ENCODE results near the gene PKP2. TPM values are rescaled to one million over a fixed set of nuclear protein-coding genes. Genes with fewer than 3 reads are reported as not detected.

Gene PKP2
- total and polyA plus RNA-seq, 2 of the 13 experiments (the other 11 are each of a cell fraction or from before 2014, with no cell fraction given) = 15.1 to 25.3 TPM

DNA sequence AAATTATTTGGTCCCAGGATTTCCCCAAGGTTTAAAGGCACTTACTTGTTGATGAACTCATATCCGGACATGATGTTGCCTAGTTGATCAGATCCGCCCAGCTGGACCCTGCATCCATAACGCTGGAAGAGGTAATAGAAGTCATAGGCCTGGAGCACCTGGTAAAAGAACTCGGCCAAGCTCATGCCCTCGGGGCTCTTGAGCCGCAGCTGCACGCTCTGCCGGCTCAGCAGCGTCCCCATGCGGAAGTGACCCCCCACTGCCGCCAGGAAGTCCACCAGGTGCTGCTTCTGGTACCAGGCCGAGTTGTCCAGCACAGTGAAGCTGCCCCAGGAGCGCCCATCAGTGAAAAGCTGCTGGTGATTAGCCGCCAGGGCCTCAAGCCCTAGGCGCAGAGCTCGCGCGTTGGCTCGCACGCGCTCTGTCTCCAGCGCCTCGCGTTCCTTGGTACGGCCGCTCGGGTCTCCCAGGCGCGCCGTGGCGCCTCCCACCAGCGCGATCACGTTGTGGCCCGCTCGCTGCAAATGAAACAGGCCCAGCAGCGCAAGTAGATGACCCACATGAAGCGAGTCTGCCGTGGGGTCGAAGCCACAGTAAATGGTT lies 141.4 kb downstream of the PKP2 start (continued):
- TF ChIP-seq, protein P1, sequence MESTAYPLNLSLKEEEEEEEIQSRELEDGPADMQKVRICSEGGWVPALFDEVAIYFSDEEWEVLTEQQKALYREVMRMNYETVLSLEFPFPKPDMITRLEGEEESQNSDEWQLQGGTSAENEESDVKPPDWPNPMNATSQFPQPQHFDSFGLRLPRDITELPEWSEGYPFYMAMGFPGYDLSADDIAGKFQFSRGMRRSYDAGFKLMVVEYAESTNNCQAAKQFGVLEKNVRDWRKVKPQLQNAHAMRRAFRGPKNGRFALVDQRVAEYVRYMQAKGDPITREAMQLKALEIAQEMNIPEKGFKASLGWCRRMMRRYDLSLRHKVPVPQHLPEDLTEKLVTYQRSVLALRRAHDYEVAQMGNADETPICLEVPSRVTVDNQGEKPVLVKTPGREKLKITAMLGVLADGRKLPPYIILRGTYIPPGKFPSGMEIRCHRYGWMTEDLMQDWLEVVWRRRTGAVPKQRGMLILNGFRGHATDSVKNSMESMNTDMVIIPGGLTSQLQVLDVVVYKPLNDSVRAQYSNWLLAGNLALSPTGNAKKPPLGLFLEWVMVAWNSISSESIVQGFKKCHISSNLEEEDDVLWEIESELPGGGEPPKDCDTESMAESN (CRISPR knock-in tag; conservative IDR thresholded peaks at IDR 0.05) = peak; percentile 82
- TF ChIP-seq, protein P2, sequence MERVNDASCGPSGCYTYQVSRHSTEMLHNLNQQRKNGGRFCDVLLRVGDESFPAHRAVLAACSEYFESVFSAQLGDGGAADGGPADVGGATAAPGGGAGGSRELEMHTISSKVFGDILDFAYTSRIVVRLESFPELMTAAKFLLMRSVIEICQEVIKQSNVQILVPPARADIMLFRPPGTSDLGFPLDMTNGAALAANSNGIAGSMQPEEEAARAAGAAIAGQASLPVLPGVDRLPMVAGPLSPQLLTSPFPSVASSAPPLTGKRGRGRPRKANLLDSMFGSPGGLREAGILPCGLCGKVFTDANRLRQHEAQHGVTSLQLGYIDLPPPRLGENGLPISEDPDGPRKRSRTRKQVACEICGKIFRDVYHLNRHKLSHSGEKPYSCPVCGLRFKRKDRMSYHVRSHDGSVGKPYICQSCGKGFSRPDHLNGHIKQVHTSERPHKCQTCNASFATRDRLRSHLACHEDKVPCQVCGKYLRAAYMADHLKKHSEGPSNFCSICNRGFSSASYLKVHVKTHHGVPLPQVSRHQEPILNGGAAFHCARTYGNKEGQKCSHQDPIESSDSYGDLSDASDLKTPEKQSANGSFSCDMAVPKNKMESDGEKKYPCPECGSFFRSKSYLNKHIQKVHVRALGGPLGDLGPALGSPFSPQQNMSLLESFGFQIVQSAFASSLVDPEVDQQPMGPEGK (CRISPR knock-in tag; IDR thresholded peaks at IDR 0.05) = no peak
- peak; percentile 63; the same call in 1 of the 2 replicates for TF ChIP-seq ZBTB42 (CRISPR knock-in tag; IDR thresholded peaks at IDR 0.05)
- no peak; the same call in 1 of the 2 replicates for TF ChIP-seq ZNF616 (CRISPR knock-in tag; IDR thresholded peaks at IDR 0.05; ENCODE audit: low read depth)
- TF ChIP-seq ARNT2 (CRISPR knock-in tag; IDR thresholded peaks at IDR 0.05; ENCODE audit: low read depth) = no peak; the same call in 1 of the 2 replicates
- no peak for TF ChIP-seq RAD51 (IDR thresholded peaks at IDR 0.05; ENCODE audit: borderline replicate concordance)
- TF ChIP-seq ASH2L (IDR thresholded peaks at IDR 0.05; ENCODE audit: insufficient read length, low read depth, low read length) = no peak
- TF ChIP-seq, protein P3, sequence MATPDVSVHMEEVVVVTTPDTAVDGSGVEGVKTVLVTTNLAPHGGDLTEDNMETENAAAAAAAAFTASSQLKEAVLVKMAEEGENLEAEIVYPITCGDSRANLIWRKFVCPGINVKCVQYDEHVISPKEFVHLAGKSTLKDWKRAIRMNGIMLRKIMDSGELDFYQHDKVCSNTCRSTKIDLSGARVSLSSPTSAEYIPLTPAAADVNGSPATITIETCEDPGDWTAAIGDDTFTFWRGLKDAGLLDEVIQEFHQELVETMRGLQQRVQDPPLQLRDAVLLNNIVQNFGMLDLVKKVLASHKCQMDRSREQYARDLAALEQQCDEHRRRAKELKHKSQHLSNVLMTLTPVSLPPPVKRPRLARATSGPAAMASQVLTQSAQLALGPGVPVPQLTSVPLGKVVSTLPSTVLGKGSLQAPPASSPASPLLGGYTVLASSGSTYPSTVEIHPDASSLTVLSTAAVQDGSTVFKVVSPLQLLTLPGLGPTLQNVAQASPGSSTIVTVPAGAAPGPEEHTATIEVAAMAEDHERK (CRISPR knock-in tag; IDR thresholded peaks at IDR 0.05; ENCODE audit: low read depth) = no peak
- no peak for TF ChIP-seq SETDB1 (CRISPR knock-in tag; IDR thresholded peaks at IDR 0.05; ENCODE audit: borderline replicate concordance)
- TF ChIP-seq, protein P4, sequence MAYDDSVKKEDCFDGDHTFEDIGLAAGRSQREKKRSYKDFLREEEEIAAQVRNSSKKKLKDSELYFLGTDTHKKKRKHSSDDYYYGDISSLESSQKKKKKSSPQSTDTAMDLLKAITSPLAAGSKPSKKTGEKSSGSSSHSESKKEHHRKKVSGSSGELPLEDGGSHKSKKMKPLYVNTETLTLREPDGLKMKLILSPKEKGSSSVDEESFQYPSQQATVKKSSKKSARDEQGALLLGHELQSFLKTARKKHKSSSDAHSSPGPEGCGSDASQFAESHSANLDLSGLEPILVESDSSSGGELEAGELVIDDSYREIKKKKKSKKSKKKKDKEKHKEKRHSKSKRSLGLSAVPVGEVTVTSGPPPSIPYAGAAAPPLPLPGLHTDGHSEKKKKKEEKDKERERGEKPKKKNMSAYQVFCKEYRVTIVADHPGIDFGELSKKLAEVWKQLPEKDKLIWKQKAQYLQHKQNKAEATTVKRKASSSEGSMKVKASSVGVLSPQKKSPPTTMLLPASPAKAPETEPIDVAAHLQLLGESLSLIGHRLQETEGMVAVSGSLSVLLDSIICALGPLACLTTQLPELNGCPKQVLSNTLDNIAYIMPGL (CRISPR knock-in tag; IDR thresholded peaks at IDR 0.05; ENCODE audit: borderline replicate concordance in 1 of 2, low read depth in 1 of 2) = peak; percentile 88 to 97
- TF ChIP-seq, protein P5, sequence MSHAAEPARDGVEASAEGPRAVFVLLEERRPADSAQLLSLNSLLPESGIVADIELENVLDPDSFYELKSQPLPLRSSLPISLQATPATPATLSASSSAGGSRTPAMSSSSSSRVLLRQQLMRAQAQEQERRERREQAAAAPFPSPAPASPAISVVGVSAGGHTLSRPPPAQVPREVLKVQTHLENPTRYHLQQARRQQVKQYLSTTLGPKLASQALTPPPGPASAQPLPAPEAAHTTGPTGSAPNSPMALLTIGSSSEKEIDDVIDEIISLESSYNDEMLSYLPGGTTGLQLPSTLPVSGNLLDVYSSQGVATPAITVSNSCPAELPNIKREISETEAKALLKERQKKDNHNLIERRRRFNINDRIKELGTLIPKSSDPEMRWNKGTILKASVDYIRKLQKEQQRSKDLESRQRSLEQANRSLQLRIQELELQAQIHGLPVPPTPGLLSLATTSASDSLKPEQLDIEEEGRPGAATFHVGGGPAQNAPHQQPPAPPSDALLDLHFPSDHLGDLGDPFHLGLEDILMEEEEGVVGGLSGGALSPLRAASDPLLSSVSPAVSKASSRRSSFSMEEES (CRISPR knock-in tag; IDR thresholded peaks at IDR 0.05) = 0 out of 2 replicates have a peak, but pooled peaks have one; percentile 29
- 0 out of 2 replicates have a peak, but pooled peaks have one; percentile 4 for TF ChIP-seq HOXA5 (CRISPR knock-in tag; IDR thresholded peaks at IDR 0.05)
- TF ChIP-seq ZNF263 (CRISPR knock-in tag; IDR thresholded peaks at IDR 0.05) = 0 out of 2 replicates have a peak, but pooled peaks have one; percentile 9
- no peak for TF ChIP-seq MAZ (IDR thresholded peaks at IDR 0.05; ENCODE audit: borderline replicate concordance, low read depth, low read length)
- no peak for TF ChIP-seq MAZ (CRISPR knock-in tag; IDR thresholded peaks at IDR 0.05; ENCODE audit: low read depth)
- TF ChIP-seq SPEN (CRISPR knock-in tag; IDR thresholded peaks at IDR 0.05; ENCODE audit: low read depth) = peak; percentile 66; the same call in 1 of the 2 replicates
- TF ChIP-seq ZNF329 (CRISPR knock-in tag; IDR thresholded peaks at IDR 0.05; ENCODE audit: low read depth) = no peak
- no peak for TF ChIP-seq ZNF446 (CRISPR knock-in tag; IDR thresholded peaks at IDR 0.05)
- TF ChIP-seq ARNT (IDR thresholded peaks at IDR 0.05) = no peak
